HG02798 (cell line): ENCODE results near the gene ZNF573.

ENCODE experiments used
- ATAC-seq: cut with Tn5 transposase; IDR thresholded peaks from one replicate; pipeline ENCODE4 v1.9.1; 2021; ENCODE audit warnings: mild to moderate bottlenecking; ENCODE audit not compliant: unreplicated experiment, poor library complexity

The ZNF573 gene

DNA sequence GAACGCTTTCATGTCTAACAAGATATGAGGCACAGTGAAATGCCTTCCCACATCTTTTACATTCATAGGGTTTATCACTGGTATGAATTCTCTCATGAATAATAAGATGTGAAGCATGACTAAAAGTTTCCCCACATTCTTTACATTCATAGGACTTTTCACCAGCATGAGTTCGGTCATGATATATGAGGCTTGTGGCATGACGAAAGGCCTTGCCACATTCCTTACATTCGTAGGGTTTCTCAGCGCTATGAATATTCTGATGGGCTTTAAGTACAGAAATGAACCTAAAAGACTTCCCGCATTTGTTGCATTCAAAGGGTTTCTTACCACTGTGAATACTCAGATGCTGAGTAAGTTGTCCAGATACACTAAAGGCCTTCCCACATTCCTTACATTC, 81.2 kb downstream of the ZNF573 start:
- ATAC-seq: no peak

DNA sequence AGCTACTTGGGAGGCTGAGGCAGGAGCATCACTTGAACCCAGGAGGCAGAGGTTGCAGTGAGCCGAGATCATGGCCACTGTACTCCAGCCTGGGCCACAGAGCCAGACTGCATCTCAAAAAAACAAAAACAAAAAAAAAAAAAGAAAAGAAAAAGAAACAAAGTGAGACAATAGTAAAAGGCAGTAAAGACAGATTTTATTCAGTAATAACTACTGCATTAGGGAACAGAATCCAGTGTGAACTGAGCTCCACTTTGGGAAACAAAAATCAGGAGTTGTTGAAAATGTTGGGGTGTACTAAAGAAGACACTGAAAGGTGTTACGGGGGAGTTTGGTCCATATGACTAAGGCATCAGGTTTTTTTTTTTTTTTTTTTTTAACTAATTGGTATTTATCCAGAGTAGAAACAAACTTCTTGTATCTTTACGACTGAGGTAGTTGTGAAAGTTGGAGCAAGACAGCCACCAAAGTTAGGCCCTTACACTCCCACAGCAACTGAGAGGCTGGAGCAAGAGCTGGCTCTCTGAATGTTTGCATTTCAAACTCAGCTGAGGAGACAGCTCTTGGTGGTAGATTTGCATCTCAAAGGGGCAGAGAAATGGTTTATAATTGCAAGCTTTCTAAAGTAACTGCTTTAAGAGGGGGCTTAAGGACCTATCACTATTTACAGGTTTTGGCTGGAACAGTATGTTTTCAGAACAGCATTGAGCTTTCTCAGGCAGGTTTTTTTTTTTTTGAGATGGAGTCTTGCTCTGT, 84.1 kb downstream of the ZNF573 start:
- ATAC-seq: no peak

DNA sequence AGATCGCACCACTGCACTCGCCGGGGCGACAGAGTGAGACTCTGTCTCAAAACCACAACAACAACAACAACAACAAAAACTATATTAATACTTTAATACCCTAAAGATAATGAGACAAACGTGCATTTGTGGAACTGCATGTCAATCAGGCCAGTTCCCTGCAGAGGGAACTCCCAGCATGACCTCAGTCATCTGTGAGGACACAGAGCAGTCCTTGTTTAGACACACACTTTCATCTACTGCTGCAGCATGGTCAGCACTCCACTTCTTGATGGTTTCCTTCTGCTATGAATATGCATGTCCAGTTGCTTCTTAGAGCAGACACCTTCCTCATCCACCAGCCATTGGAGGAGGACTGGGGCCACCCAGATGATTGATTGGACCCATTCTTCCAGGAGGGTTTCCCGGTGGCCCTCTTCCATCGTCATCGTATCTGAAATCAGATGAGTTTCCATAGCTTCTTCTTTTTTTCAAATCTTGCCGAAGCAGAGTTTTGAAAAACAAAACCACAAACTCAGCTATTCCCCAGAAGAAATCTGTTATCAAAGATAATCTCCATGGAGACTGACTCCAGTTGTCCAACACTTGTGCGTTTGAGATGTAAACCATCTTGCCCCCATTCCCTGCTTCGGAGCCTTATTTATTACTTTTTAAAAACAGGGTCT, 86.3 kb downstream of the ZNF573 start:
- no peak for ATAC-seq

DNA sequence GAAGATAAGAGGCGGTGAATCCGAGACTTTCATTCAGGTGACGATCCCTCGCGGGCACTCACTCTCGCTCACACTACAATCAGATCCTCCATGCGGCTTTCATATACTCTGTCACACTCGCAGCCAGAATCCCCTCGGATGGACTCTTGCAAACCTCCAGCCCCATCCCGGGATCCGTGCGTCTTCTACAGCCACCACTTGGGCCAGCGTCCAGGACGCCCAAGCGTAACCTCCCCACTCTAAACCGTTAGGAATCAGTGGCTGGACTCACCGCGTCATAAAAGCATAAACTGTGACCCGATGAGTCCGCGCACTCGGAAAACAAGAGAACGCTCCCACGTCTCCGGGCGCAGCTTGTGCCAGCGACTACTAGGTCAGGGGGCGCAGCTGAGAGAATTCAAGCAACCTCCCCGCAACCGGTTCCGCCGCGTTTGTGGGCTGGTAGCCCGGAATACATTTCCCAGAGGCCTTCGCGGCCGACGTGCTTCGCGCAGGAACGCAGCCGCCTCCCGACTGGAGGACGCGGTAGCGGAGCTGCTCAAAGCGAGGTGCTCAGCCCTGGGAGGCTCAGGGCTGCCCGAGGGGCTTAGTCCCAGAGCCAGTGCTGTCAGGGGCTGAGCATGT, 87.4 kb downstream of the ZNF573 start:
- ATAC-seq: no peak
